Ishikawa (cell line): ENCODE results near the gene ADAM15.

ENCODE experiments used
- EGR1 ChIP-seq: IDR thresholded peaks from 2 replicates; pipeline ENCODE4 v1.6.1; 2012
- EP300 ChIP-seq: IDR thresholded peaks from 2 replicates; pipeline ENCODE4 v1.6.1; 2012; ENCODE audit warnings: borderline replicate concordance
- RAD21 ChIP-seq: IDR thresholded peaks from 2 replicates; pipeline ENCODE4 v1.6.1; 2012; ENCODE audit warnings: low read depth
- TCF12 ChIP-seq: IDR thresholded peaks from 2 replicates; pipeline ENCODE4 v1.6.1; 2012; ENCODE audit warnings: low read depth
- TEAD4 ChIP-seq: IDR thresholded peaks from 2 replicates; pipeline ENCODE4 v1.6.1; 2012
- ZBTB7A ChIP-seq: IDR thresholded peaks from 2 replicates; pipeline ENCODE4 v1.6.1; 2012; ENCODE audit warnings: low read depth
- TF ChIP-seq, protein P1 (sequence below): IDR thresholded peaks from 2 replicates; pipeline ENCODE4 v1.6.1; 2012
- TF ChIP-seq, protein P2 (sequence below): IDR thresholded peaks from 2 replicates; pipeline ENCODE4 v1.6.1; 2012; ENCODE audit warnings: low read depth, mild to moderate bottlenecking

DNA sequence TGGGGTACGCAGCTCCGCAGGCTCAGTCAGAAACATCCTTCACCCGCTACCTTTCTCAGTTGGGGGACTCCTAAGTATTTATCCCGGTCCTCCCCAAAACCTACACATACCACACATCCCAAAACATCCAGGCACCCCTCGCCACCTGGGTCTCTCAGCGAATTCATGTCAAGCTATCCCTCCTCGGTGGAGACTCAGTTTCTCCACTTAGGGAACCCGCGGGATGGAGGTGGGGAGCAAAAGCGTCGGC, 49.8 kb upstream of the ADAM15 start:
- TF ChIP-seq TEAD4 (no peak), EP300 (no peak), ZBTB7A (no peak), TCF12 (no peak), EGR1 (no peak), RAD21 (no peak)
- TF ChIP-seq, protein P1, sequence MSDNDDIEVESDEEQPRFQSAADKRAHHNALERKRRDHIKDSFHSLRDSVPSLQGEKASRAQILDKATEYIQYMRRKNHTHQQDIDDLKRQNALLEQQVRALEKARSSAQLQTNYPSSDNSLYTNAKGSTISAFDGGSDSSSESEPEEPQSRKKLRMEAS: no peak
- TF ChIP-seq, protein P2, sequence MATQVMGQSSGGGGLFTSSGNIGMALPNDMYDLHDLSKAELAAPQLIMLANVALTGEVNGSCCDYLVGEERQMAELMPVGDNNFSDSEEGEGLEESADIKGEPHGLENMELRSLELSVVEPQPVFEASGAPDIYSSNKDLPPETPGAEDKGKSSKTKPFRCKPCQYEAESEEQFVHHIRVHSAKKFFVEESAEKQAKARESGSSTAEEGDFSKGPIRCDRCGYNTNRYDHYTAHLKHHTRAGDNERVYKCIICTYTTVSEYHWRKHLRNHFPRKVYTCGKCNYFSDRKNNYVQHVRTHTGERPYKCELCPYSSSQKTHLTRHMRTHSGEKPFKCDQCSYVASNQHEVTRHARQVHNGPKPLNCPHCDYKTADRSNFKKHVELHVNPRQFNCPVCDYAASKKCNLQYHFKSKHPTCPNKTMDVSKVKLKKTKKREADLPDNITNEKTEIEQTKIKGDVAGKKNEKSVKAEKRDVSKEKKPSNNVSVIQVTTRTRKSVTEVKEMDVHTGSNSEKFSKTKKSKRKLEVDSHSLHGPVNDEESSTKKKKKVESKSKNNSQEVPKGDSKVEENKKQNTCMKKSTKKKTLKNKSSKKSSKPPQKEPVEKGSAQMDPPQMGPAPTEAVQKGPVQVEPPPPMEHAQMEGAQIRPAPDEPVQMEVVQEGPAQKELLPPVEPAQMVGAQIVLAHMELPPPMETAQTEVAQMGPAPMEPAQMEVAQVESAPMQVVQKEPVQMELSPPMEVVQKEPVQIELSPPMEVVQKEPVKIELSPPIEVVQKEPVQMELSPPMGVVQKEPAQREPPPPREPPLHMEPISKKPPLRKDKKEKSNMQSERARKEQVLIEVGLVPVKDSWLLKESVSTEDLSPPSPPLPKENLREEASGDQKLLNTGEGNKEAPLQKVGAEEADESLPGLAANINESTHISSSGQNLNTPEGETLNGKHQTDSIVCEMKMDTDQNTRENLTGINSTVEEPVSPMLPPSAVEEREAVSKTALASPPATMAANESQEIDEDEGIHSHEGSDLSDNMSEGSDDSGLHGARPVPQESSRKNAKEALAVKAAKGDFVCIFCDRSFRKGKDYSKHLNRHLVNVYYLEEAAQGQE: no peak
